Activated effector memory CD4-positive, alpha-beta T cell treated with Interleukin-2 at 50 U/mL for 16 hours (primary cell): ENCODE results near the gene TMEM60.
"Not testable (repeated sequence)": the region's sequence is repeated elsewhere in the genome, so short reads cannot be mapped to it uniquely, and the experiment has no call there.

ENCODE experiments used
- DNase-seq: peaks from one replicate; pipeline ENCODE4 v3.0.0-alpha.2; 2020

The TMEM60 gene

DNA sequence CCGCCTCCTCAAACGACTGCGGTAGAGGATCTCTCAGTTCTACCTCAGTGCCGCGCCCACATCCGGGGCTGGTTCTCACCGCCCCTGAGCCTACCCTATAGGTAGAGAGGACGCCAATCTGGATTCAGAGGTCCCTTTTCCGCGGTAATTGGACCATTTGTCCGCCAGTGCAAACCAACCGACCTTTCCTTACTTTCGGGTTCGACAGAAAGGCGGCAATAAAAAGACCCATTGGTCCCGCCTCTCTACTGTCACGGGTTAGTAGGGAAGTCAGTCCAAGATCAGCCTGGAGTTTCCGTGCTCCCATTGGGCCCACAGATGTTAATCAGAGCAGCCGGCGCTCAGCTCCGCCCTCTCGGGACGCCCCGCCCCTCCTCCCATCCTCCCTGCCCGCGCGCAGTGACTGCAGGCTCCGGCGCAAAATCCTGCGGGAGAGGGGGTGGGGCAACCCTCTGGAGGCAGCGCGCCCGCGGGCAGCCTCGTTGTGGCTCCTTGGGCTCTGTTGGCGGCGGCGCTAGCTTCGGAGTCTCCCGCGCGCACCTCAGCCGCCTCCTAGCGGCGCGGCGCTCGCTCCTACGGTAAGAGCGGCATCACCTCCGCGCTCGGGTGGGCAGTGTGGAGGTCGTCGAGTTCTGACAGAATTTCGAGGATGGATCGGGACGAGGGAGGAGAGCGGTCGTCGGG lies at the start of gene TMEM60, which contains the start of gene PHTF2:
Gene TMEM60 (minus strand): TSS at position 41 of the 684 bp plus-strand sequence. CDS start 4,061 bp downstream, outside the sequence.
Gene PHTF2 (plus strand): TSS at position 380 of the 684 bp plus-strand sequence.
- peak; percentile 90 for DNase-seq

DNA sequence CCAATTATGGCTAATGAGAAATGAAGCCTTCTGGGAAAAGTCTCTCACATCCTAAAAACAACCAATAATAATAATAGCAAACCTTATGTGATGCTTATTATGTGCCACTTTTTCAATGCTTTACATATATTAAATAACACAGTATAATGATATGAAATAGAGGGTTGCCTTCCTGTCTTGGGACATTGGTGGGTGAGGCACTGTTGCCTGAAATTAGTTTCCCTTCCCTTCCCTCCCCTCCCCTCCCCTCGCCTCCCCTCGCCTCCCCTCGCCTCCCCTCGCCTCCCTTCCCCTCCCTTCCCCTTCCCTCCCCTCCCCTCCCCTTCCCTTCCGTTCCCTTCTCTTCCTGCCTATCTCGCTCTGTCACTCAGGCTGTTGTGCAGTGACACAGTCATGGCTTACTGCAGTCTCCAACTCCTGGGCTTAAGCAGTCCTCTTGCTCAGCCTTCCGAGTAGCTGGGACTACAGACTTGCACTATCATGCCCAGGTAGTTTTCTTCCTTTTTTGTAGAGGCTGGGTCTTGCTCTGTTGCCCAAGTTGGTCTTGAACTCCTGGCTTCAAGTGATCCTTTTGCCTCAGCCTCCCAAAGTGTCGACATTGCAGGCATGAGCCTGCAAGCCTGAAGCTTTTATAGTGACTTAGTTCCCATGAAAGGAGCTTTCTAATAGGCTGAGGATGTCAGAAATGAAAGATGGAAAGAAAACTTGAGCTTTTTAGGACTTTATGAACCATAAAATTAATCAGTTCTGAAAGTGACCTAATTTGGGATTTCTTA lies 48.3 kb upstream of the TMEM60 start:
- no peak for DNase-seq

DNA sequence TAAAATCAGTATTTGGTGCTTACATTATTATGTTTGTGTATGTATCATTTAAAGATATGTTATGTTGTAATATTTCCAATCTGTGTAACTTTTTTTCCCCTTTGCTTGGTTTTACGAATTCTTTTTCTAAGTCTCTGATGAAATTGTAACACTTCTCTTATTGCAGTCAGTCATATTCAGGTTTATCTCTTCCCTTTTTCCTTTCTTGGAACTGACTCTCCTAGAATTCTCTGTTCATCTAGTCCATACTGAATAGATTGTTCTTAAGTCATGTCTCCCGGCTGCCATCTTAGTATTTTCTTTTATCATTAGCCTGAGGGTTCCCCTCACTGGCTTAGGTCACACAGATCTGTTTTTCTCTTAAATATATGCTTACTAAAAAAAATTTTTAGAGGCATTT lies 45.0 kb upstream of the TMEM60 start:
- DNase-seq = no peak

DNA sequence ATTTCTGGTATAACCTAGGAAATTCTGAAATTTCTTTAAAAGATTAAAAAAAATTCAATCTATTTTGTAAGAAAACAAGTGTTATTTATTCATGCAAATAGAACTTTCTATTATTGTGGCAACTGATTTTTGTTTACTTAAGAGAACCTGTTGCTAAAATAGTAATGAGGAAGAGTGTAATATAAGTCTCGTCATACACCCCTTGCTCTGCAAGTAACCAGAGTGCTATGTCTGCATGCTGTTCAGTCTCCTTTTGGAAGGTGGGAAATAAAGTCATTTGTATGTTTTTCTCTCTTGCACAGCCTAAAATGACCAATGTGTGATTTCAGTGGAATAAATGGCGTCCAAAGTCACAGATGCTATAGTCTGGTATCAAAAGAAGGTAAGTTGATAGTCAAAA lies 41.7 kb upstream of the TMEM60 start:
- DNase-seq = no peak

- DNase-seq = no peak
Measured at GRCh38 chr7:77838929-77839491, 40.8 kb upstream of the TMEM60 start.

DNA sequence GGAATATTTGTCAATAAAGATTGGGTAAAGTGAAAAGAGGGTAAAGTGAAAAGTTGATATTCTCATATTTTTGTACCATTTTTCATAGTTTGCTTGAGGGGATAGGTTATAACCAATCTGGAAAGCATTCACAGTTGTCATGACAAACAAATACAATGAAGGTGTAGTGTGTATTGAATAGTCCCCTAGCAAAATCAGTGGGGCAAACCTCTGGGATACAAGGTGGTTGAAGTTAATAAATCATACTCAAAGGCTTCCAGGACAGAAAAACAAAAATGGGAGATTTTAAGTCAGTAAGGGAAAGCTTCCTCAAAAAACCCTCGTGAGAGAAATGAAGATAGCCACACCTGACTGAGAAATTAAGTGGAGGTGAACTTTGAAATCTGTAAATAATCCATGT lies 39.7 kb upstream of the TMEM60 start:
- no peak for DNase-seq

GRCh38 chr7:77837275-77837674 lies 39.0 kb upstream of the TMEM60 start:
- DNase-seq = no peak

GRCh38 chr7:77836425-77836824 lies 38.2 kb upstream of the TMEM60 start:
- DNase-seq = not testable (repeated sequence)

DNA sequence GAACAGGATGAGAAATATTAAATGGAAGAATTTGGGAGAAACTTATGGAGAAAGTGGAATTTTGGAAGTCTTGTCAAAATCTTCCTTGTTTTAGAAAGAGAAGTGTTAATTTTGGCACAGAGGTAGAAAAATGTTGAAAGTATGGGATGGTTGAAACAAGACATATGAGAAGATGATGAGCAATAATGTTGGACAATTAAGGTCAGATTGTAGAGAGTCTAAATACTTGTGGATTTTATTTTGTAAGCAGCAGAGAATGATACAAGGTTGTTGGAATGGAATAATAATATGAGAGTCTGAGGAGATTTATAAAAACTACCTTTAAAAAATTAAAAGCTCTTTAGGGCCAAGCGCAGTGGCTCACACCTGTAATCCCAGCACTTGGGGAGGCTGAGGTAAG lies 34.9 kb upstream of the TMEM60 start:
- no peak for DNase-seq

GRCh38 chr7:77831953-77832352 lies 33.7 kb upstream of the TMEM60 start:
- DNase-seq = no peak

GRCh38 chr7:77831481-77831880 lies 33.2 kb upstream of the TMEM60 start:
- peak; percentile 7 for DNase-seq

GRCh38 chr7:77830649-77831355 lies 32.6 kb upstream of the TMEM60 start:
- DNase-seq = no peak

DNA sequence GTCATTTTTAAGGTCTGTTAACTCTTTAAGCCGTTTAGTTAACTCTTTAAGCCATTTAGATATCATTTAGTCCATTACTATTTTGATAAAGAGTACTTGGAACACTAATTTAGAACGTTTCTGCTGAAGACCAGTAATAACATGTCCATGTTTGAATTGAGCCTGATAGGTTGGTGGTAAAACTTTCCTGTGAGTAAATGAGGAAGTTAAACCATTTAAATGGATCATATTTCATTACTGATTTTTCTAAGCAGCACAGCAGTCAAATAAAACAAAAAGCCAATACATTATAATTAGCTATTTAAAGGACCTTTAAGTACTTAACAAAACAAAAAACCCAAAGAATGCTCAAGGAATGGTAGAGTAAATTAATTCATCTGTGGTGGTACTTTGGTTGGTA lies 29.8 kb upstream of the TMEM60 start:
- no peak for DNase-seq

DNA sequence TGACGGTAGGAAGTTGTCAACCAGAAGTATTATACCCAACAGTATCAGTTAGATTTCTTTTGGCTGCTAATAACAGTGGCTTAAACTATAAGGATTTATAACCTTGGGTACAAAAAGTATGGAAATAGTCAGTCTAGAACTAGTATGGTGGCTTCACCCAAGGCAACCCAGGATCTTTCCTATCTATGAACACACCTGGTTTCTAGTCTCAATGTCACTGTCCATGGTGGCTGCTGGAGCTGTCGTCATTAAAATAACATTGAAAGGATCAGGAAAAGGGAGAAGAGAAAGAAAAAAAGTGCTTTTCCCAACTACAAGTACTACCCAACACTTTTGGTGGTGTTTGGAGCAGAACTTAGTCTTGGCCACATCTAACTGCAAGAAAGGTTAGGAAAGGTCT lies 28.1 kb upstream of the TMEM60 start:
- no peak for DNase-seq

DNA sequence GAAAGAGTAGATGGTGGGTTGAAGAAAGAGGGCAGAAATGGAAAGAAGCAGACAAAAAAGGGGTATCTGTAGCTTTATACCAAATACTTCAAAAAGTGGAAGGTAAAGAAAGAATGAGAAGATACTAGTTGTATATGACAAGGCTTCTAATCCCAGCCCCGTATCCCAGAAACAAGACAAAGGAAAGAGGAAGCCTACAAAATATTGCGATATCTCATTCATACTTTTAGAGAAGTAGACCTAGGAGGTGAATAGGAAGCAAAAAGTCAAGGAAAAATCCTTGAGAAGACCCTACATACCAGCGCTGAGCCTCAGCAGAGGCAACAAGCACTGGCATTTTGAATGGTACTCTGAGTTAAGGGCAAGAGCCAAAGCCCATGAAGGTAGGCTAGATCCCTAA lies 26.9 kb upstream of the TMEM60 start:
- DNase-seq = no peak

GRCh38 chr7:77824636-77825035 lies 26.4 kb upstream of the TMEM60 start:
- no peak for DNase-seq

DNA sequence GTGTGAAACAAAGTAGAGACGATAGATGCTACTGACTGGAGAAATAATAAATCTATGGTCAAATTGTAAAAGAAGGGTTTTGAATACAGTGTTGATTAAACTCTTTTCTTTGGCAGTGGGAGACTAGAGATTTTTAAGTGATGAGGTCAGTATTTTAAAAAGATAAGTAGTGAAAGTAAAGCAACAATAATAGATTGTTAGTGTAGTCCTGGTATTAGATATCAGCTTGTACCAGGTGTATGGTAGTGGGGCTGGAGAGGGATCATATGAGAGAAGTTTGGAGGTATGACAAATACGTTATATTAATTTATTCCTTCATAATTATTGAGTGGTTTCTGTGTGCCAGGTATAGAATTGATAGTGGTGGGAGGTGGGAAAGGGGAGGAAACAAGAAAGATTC lies 25.6 kb upstream of the TMEM60 start:
- DNase-seq = no peak

GRCh38 chr7:77822269-77822668 lies 24.0 kb upstream of the TMEM60 start:
- DNase-seq = no peak

GRCh38 chr7:77820967-77821366 lies 22.7 kb upstream of the TMEM60 start:
- DNase-seq = no peak

GRCh38 chr7:77819021-77819420 lies 20.8 kb upstream of the TMEM60 start:
- no peak for DNase-seq

DNA sequence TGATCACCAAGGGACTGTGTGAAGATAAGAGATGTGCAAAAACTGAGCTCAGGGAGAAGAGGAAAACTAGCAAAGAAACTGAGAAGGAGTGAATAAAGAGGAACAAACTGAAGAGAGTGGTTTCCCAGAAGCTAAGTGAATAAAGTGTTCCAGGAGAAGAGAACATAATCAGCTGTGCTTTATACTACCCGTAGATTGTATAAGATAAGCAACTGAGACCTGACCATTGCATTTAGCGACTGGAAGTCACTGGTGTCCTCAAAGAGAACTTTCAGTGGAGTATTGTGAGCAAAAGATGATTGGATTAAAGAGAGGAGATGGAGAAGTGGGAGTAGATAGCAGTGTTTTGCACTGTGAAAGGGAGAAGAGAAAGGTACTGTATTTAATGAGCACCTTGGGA lies 14.9 kb upstream of the TMEM60 start:
- DNase-seq = no peak

- DNase-seq = no peak
Measured at GRCh38 chr7:77812290-77812685, 14.1 kb upstream of the TMEM60 start.

- DNase-seq = no peak
Measured at GRCh38 chr7:77811516-77812289, 13.5 kb upstream of the TMEM60 start.
